RWPE1 (cell line): Measurements from ENCODE around the gene PCGF3.

Experiments used
- CTCF ChIA-PET: fragments of 350-600 bp; sonication (Branson Sonifier 250); formaldehyde crosslinking; extraction: SDS; loops from one replicate; lab custom pipeline; 2021; lab: Yijun Ruan, JAX
- POLR2A ChIA-PET: fragments of 400-600 bp; formaldehyde crosslinking; extraction: SDS; loops from one replicate; lab custom pipeline; 2020; ENCODE audit warnings: antibody characterized with exemption; ENCODE audit not compliant: low non-redundant PET; lab: Yijun Ruan, JAX
- DNase-seq: peaks from one replicate; pipeline ENCODE4 v3.0.0; 2012; ENCODE audit warnings: low spot score
- H3K27ac ChIP-seq: fragments of 450-650 bp; 2 replicates; pipeline ENCODE4 v1.5.1; 2017
- CTCF ChIP-seq: fragments of 450-650 bp; conservative IDR thresholded peaks from 2 replicates; pipeline ENCODE4 v1.5.1; 2017; ENCODE audit warnings: low read depth, mild to moderate bottlenecking

Gene PCGF3

GRCh38 chr4:721261-722168 is 15.9 kb downstream of the PCGF3 start:
- no peak for TF ChIP-seq CTCF
- ChIA-PET CTCF (interaction anchor here (0.5 to 1.4 kb wide), 3 partner anchors 21 to 45 kb away, joined by 3 to 7 read pairs (median 4); no protein-coding TSS in a partner anchor), POLR2A (no interaction called here)
- H3K27ac ChIP-seq, result peak overlapping the region; percentile 75
- DNase-seq, result peak; percentile 12

DNA sequence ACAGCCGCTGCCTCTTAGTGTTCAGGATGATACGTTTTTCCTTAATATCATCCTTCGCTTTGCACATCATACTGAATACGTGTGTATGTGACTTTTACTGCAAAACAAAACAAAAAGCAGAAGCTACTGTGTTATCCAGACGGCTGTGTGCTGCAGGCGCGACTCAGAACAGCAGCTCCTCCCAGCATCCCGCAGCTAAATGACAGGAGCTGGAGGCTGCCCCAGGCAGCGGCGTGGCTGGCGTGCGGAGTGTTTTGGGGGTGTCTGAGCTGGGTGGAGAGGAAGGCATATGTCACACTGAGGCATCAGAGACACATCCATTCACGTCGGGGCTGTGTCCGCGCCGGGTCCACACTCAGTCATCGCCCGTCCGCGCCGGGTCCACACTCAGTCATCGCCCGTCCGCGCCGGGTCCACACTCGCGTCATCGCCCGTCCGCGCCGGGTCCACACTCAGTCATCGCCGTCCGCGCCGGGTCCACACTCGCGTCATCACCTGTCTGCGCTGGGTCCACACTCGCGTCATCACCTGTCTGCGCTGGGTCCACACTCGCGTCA is 16.6 kb downstream of the PCGF3 start:
- no peak for TF ChIP-seq CTCF
- no peak for DNase-seq
- peak overlapping the region; percentile 75; the same call in 1 of the 2 replicates for H3K27ac ChIP-seq
- CTCF ChIA-PET, result interaction anchor here (0.5 kb wide), 1 partner anchor 45 kb away, joined by 4 read pairs; no protein-coding TSS in a partner anchor
- POLR2A ChIA-PET, result no interaction called here

GRCh38 chr4:722851-723360 is 17.3 kb downstream of the PCGF3 start:
- POLR2A ChIA-PET, result no interaction called here
- CTCF ChIA-PET, result no interaction called here
- no peak for TF ChIP-seq CTCF

GRCh38 chr4:723751-724530 is 18.3 kb downstream of the PCGF3 start:
- peak overlapping the region; percentile 9 for H3K27ac ChIP-seq
- no peak for DNase-seq
- ChIA-PET POLR2A (no interaction called here), CTCF (interaction anchor here (0.6 kb wide), 1 partner anchor 15 kb away, joined by 3 read pairs; no protein-coding TSS in a partner anchor)
- no peak for TF ChIP-seq CTCF

More at GRCh38 chr4:722851-723360, 17.3 kb downstream of the PCGF3 start:
- H3K27ac ChIP-seq, result no peak overlapping the region
- DNase-seq, result no peak

- DNase-seq, result no peak
- no peak for TF ChIP-seq CTCF
- peak overlapping the region; percentile 25; the same call in 1 of the 2 replicates for H3K27ac ChIP-seq
- POLR2A ChIA-PET, result no interaction called here
- CTCF ChIA-PET, result interaction anchor here (0.6 kb wide), 1 partner anchor 101 kb away, joined by 3 read pairs; no protein-coding TSS in a partner anchor
These were observed 20.0 kb downstream of the PCGF3 start for GRCh38 chr4:725391-726234.
